Measurements from ENCODE around the gene RFC1.
"Not testable (repeated sequence)": the region's sequence is repeated elsewhere in the genome, so short reads cannot be mapped to it uniquely, and the experiment has no call there.

RFC1 gene

GRCh38 chr4:39365830-39366771 lies at the start of gene RFC1:
TSS of gene RFC1 (minus strand) at chr4:39366362. CDS start at chr4:39366241, 121 bp downstream.
- DNase-seq: peak; percentile 38

- no peak for DNase-seq
Measured at GRCh38 chr4:39415678-39416283, 49.6 kb upstream of the RFC1 start.

GRCh38 chr4:39411561-39411960 lies 45.4 kb upstream of the RFC1 start:
- not testable (repeated sequence) for DNase-seq

GRCh38 chr4:39410415-39410814 lies 44.3 kb upstream of the RFC1 start:
- DNase-seq: no peak

GRCh38 chr4:39407584-39407885 lies 41.4 kb upstream of the RFC1 start:
- no peak for DNase-seq

GRCh38 chr4:39406763-39407583 lies 40.8 kb upstream of the RFC1 start, which contains the start of gene KLB:
TSS of gene KLB (plus strand) at chr4:39406930. CDS start at chr4:39406950, 20 bp downstream.
- no peak for DNase-seq

GRCh38 chr4:39401640-39402039 lies 35.5 kb upstream of the RFC1 start:
- DNase-seq: not testable (repeated sequence)

GRCh38 chr4:39394706-39395105 lies 28.5 kb upstream of the RFC1 start:
- peak; percentile 29 for DNase-seq

GRCh38 chr4:39390603-39391002 lies 24.4 kb upstream of the RFC1 start:
- DNase-seq: no peak

- no peak for DNase-seq
Measured at GRCh38 chr4:39384563-39384962, 18.4 kb upstream of the RFC1 start.

GRCh38 chr4:39383690-39384089 lies 17.5 kb upstream of the RFC1 start:
- no peak for DNase-seq

- no peak for DNase-seq
Measured at GRCh38 chr4:39375478-39375877, 9.3 kb upstream of the RFC1 start.

- not testable (repeated sequence) for DNase-seq
Measured at GRCh38 chr4:39371209-39371608, 5.0 kb upstream of the RFC1 start.

GRCh38 chr4:39369301-39369700 lies 3.1 kb upstream of the RFC1 start:
- DNase-seq: no peak

GRCh38 chr4:39367166-39367565 lies 1.0 kb upstream of the RFC1 start:
- DNase-seq: no peak

- DNase-seq: no peak
Measured at GRCh38 chr4:39365360-39365759, 802 bp downstream of the RFC1 start.

- DNase-seq: no peak
Measured at GRCh38 chr4:39363773-39364393, 2.3 kb downstream of the RFC1 start.

- no peak for DNase-seq
Measured at GRCh38 chr4:39362827-39363226, 3.3 kb downstream of the RFC1 start.

GRCh38 chr4:39360611-39361010 lies 5.6 kb downstream of the RFC1 start:
- not testable (repeated sequence) for DNase-seq

- DNase-seq: no peak
Measured at GRCh38 chr4:39357002-39357401, 9.2 kb downstream of the RFC1 start.

GRCh38 chr4:39354254-39354552 lies 12.0 kb downstream of the RFC1 start:
- no peak for DNase-seq

- no peak for DNase-seq
Measured at GRCh38 chr4:39353478-39354253, 12.5 kb downstream of the RFC1 start.

All from DMS79 treated with DMSO at 0.1 percent for 48 hours (cell line).